Measurements from ENCODE around the gene GRIPAP1.

DNA sequence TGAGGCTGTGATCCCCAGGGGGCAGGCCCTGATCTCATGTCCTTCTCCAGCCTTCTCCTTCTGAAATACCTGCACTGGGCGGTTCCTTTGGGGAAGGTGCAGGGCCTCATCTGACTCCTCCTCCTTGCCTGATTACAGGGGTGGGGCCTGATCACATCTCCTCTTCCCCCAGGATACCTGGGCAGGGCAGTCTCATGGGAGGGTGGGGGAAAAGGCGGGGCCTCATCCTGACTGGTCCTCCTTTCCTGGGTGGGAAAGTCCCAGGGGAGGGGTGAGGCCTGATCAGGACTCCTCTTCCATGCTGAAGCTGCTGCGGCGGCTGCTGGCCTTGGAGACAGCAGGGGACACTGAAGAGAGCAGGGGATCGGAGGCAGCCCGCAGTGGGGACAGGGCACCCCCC, 27.8 kb upstream of the GRIPAP1 start:
- TF ChIP-seq POLR2A (IDR thresholded peaks at IDR 0.05; ENCODE audit: low read depth) (no peak), CTCF (IDR thresholded peaks at IDR 0.05) (no peak)
